HepG2 (cell line): Measurements from ENCODE around the gene CYB5A. TPM values are rescaled to one million over a fixed set of nuclear protein-coding genes. Genes with fewer than 3 reads are reported as not detected.

Source experiments
- ESRRA ChIP-seq: sonication (generic); formaldehyde crosslinking; IDR thresholded peaks from 2 replicates; pipeline ENCODE4 v1.5.1; 2020; ENCODE audit warnings: mild to moderate bottlenecking, low read depth, missing genetic modification reagents
- HNRNPK ChIP-seq: fragments of 200-400 bp; formaldehyde crosslinking; IDR thresholded peaks from 2 replicates; pipeline ENCODE4 v1.6.1; 2018; ENCODE audit warnings: low read length, low read depth, moderate library complexity, mild to moderate bottlenecking; ENCODE audit not compliant: poor library complexity, severe bottlenecking
- RFX3 ChIP-seq: IDR thresholded peaks from 2 replicates; pipeline ENCODE4 v1.6.1; 2016; ENCODE audit warnings: missing biosample characterization, missing genetic modification reagents
- SRSF4 ChIP-seq: fragments of 200-400 bp; formaldehyde crosslinking; IDR thresholded peaks from one replicate; pipeline ENCODE4 v1.6.1; 2018; ENCODE audit warnings: mild to moderate bottlenecking, low read depth, low read length, moderate library complexity; ENCODE audit not compliant: poor library complexity, severe bottlenecking
- ZFP1 ChIP-seq: IDR thresholded peaks from 2 replicates; pipeline ENCODE4 v1.6.1; 2016
- ZNF205 ChIP-seq: IDR thresholded peaks from 2 replicates; pipeline ENCODE4 v1.6.1; 2018; ENCODE audit warnings: missing biosample characterization, missing genetic modification reagents
- ZNF264 ChIP-seq: sonication (generic); formaldehyde crosslinking; IDR thresholded peaks from 2 replicates; pipeline ENCODE4 v1.4.0; 2020; ENCODE audit warnings: missing genetic modification reagents
- ZNF572 ChIP-seq: sonication (generic); formaldehyde crosslinking; IDR thresholded peaks from 2 replicates; pipeline ENCODE4 v1.5.1; 2020; ENCODE audit warnings: mild to moderate bottlenecking, missing genetic modification reagents
- polyA plus RNA-seq, 8 experiments: library from polyadenylated mRNA; depleted of rRNA in 3 of 8; stranded (reverse) in 7 of 8; unstranded in 1 of 8; fragments of >200 nt; fragmentation: Illumina TruSeq in 4 of 8; extraction: Trizol in 4 of 8; gene quantifications; 2 replicates each; pipeline versions ENCODE4 v1.2.1 to v1.2.3, GENCODE V29; 2011 to 2016; ENCODE audit warnings: low read depth in 4 of 8, missing spikeins in 1 of 8, mixed read lengths in 1 of 8; ENCODE audit not compliant: insufficient read depth in 1 of 8
- total RNA-seq, 5 experiments: library from RNA; depleted of rRNA; stranded (reverse); fragments of >200 nt; fragmentation: Illumina TruSeq; extraction: Trizol; gene quantifications; 2 replicates each; pipeline ENCODE4 v1.2.3, GENCODE V29; 2016; ENCODE audit warnings: low read depth in 1 of 5
- TF ChIP-seq, protein P1 (sequence below): IDR thresholded peaks from 2 replicates; pipeline ENCODE4 v1.6.1; 2016; ENCODE audit warnings: missing compliant biosample characterization, missing genetic modification reagents, borderline replicate concordance
- TF ChIP-seq, protein P2 (sequence below): sonication (generic); formaldehyde crosslinking; conservative IDR thresholded peaks from 2 replicates; pipeline ENCODE4 v1.5.0; 2020; ENCODE audit warnings: missing genetic modification reagents
- TF ChIP-seq, protein P3 (sequence below), 2 experiments: IDR thresholded peaks; 2 replicates each; pipeline ENCODE4 v1.6.1; 2011 to 2012; ENCODE audit warnings: low read length in 2 of 2, borderline replicate concordance in 1 of 2, low read depth in 1 of 2, mild to moderate bottlenecking in 1 of 2, moderate library complexity in 1 of 2
- TF ChIP-seq, protein P4 (sequence below), 2 experiments: fragments of 450-650 bp in 1 of 2; sonication (generic) in 1 of 2; formaldehyde crosslinking in 1 of 2; IDR thresholded peaks; 2 replicates each; pipeline versions ENCODE4 v1.6.1 to v1.8.0; 2016 to 2022; ENCODE audit warnings: antibody characterized with exemption in 1 of 2, mild to moderate bottlenecking in 1 of 2, missing genetic modification reagents in 1 of 2

The CYB5A gene
- total and polyA plus RNA-seq, 2 of the 13 experiments (the other 11 are each of a cell fraction or from before 2014, with no cell fraction given) = 215 to 356 TPM

DNA sequence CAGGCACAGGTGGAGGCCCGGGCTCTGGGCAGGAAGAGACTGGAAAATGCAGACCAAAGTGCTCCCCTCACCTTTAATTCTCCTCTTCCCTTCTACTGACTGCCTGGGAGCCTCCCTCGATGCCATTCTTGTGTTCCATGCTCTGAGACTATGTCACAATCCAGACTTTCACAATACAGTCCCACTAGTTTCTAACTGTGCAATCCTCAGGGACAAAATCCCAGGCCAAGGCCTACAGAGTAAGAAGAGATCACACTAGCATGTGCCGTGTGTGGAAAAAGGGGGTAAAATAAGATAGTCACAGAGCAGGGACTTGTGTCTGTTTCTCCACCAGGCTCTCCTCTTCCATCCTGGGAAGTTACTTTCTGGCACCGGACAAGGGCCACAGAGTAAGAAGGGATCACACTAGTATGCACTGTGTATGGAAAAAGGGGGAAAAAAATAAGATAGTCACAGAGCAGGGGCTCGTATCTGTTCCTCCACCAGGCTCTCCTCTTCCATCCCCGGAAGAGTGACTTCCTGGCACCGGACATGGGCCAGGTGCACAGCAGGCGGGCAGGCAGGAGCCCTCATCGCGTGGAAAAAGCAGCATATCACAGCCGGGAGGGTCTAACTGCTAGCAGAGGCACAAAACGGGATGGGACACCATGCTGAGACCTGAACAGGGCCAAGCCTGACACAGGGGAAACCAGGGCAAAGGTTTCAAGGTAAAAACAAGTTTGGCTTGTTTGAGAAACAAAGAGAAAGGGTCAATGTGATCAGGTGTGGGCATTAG, 9.6 kb downstream of the CYB5A start (continued):
- no peak for TF ChIP-seq ZFP1
- TF ChIP-seq ZNF572 (CRISPR knock-in tag) = 0 out of 2 replicates have a peak, but pooled peaks have one; percentile 74
- no peak for TF ChIP-seq SRSF4
- no peak for TF ChIP-seq ESRRA (CRISPR knock-in tag)
- no peak for TF ChIP-seq RFX3 (CRISPR knock-in tag)
- TF ChIP-seq, protein P1, sequence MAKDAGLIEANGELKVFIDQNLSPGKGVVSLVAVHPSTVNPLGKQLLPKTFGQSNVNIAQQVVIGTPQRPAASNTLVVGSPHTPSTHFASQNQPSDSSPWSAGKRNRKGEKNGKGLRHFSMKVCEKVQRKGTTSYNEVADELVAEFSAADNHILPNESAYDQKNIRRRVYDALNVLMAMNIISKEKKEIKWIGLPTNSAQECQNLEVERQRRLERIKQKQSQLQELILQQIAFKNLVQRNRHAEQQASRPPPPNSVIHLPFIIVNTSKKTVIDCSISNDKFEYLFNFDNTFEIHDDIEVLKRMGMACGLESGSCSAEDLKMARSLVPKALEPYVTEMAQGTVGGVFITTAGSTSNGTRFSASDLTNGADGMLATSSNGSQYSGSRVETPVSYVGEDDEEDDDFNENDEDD (CRISPR knock-in tag) = no peak; the same call in 1 of the 2 replicates
- TF ChIP-seq, protein P2, sequence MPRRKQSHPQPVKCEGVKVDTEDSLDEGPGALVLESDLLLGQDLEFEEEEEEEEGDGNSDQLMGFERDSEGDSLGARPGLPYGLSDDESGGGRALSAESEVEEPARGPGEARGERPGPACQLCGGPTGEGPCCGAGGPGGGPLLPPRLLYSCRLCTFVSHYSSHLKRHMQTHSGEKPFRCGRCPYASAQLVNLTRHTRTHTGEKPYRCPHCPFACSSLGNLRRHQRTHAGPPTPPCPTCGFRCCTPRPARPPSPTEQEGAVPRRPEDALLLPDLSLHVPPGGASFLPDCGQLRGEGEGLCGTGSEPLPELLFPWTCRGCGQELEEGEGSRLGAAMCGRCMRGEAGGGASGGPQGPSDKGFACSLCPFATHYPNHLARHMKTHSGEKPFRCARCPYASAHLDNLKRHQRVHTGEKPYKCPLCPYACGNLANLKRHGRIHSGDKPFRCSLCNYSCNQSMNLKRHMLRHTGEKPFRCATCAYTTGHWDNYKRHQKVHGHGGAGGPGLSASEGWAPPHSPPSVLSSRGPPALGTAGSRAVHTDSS (CRISPR knock-in tag) = no peak
- TF ChIP-seq, protein P3, sequence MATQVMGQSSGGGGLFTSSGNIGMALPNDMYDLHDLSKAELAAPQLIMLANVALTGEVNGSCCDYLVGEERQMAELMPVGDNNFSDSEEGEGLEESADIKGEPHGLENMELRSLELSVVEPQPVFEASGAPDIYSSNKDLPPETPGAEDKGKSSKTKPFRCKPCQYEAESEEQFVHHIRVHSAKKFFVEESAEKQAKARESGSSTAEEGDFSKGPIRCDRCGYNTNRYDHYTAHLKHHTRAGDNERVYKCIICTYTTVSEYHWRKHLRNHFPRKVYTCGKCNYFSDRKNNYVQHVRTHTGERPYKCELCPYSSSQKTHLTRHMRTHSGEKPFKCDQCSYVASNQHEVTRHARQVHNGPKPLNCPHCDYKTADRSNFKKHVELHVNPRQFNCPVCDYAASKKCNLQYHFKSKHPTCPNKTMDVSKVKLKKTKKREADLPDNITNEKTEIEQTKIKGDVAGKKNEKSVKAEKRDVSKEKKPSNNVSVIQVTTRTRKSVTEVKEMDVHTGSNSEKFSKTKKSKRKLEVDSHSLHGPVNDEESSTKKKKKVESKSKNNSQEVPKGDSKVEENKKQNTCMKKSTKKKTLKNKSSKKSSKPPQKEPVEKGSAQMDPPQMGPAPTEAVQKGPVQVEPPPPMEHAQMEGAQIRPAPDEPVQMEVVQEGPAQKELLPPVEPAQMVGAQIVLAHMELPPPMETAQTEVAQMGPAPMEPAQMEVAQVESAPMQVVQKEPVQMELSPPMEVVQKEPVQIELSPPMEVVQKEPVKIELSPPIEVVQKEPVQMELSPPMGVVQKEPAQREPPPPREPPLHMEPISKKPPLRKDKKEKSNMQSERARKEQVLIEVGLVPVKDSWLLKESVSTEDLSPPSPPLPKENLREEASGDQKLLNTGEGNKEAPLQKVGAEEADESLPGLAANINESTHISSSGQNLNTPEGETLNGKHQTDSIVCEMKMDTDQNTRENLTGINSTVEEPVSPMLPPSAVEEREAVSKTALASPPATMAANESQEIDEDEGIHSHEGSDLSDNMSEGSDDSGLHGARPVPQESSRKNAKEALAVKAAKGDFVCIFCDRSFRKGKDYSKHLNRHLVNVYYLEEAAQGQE (IDR thresholded peaks at IDR 0.05; ENCODE audit: borderline replicate concordance in 1 of 2, low read depth in 1 of 2, low read length in 2 of 2) = no peak
- TF ChIP-seq, protein P4, sequence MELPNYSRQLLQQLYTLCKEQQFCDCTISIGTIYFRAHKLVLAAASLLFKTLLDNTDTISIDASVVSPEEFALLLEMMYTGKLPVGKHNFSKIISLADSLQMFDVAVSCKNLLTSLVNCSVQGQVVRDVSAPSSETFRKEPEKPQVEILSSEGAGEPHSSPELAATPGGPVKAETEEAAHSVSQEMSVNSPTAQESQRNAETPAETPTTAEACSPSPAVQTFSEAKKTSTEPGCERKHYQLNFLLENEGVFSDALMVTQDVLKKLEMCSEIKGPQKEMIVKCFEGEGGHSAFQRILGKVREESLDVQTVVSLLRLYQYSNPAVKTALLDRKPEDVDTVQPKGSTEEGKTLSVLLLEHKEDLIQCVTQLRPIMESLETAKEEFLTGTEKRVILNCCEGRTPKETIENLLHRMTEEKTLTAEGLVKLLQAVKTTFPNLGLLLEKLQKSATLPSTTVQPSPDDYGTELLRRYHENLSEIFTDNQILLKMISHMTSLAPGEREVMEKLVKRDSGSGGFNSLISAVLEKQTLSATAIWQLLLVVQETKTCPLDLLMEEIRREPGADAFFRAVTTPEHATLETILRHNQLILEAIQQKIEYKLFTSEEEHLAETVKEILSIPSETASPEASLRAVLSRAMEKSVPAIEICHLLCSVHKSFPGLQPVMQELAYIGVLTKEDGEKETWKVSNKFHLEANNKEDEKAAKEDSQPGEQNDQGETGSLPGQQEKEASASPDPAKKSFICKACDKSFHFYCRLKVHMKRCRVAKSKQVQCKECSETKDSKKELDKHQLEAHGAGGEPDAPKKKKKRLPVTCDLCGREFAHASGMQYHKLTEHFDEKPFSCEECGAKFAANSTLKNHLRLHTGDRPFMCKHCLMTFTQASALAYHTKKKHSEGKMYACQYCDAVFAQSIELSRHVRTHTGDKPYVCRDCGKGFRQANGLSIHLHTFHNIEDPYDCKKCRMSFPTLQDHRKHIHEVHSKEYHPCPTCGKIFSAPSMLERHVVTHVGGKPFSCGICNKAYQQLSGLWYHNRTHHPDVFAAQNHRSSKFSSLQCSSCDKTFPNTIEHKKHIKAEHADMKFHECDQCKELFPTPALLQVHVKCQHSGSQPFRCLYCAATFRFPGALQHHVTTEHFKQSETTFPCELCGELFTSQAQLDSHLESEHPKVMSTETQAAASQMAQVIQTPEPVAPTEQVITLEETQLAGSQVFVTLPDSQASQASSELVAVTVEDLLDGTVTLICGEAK (IDR thresholded peaks at IDR 0.05) = no peak
- TF ChIP-seq, protein P4 (CRISPR knock-in tag; IDR thresholded peaks at IDR 0.05) = no peak
- no peak for TF ChIP-seq ZNF264 (CRISPR knock-in tag)
- no peak for TF ChIP-seq ZNF205 (CRISPR knock-in tag)
- TF ChIP-seq HNRNPK = no peak
